Choroid plexus epithelial cell (primary cell): ENCODE results near the gene RNU6-9.
A peak's percentile ranks its signal among the peaks of the same experiment; 100 is the strongest.
"Not testable (repeated sequence)": the region's sequence is repeated elsewhere in the genome, so short reads cannot be mapped to it uniquely, and the experiment has no call there.

ENCODE experiments used
- DNase-seq: peaks from one replicate; pipeline ENCODE4 v3.0.0-alpha.2; 2010; ENCODE audit warnings: low read depth
- H3K4me3 ChIP-seq: 2 replicates; pipeline ENCODE4 v1.5.1; 2011; ENCODE audit warnings: low read depth, mild to moderate bottlenecking, control low read depth, low read length, moderate library complexity
- CTCF ChIP-seq: conservative IDR thresholded peaks from 2 replicates; pipeline ENCODE4 v1.5.1; 2011; ENCODE audit warnings: low read depth, mild to moderate bottlenecking, control low read depth, inconsistent platforms, low read length, moderate library complexity

RNU6-9 gene

GRCh38 chr19:892894-893689, at the start of gene RNU6-9, which contains the start of gene MED16:
Gene RNU6-9, plus strand, starts transcription at chr19:893484.
Gene MED16, minus strand, starts transcription at chr19:893187. Its CDS starts 2,056 bp downstream, at chr19:891131.
- DNase-seq = peak; percentile 96
- no peak for TF ChIP-seq CTCF
- peak within 1 kb of the TSS; percentile 82 for H3K4me3 ChIP-seq

GRCh38 chr19:843836-844545, 49.3 kb upstream of the RNU6-9 start:
- H3K4me3 ChIP-seq = no peak overlapping the region
- no peak for DNase-seq
- no peak for TF ChIP-seq CTCF

GRCh38 chr19:844546-844971, 48.7 kb upstream of the RNU6-9 start:
- no peak overlapping the region for H3K4me3 ChIP-seq
- no peak for DNase-seq

GRCh38 chr19:845707-846521, 47.4 kb upstream of the RNU6-9 start:
- no peak for DNase-seq
- H3K4me3 ChIP-seq = no peak overlapping the region
- TF ChIP-seq CTCF = no peak

More at GRCh38 chr19:844546-844971, 48.7 kb upstream of the RNU6-9 start:
- TF ChIP-seq CTCF = no peak

- DNase-seq = no peak
- no peak for TF ChIP-seq CTCF
- no peak overlapping the region for H3K4me3 ChIP-seq
Measured at GRCh38 chr19:848386-848921, 44.8 kb upstream of the RNU6-9 start.

GRCh38 chr19:849195-849594, 44.1 kb upstream of the RNU6-9 start:
- not testable (repeated sequence) for H3K4me3 ChIP-seq, DNase-seq
